GM12875 (cell line): ENCODE results near the gene FRYL.
A peak's percentile ranks its signal among the peaks of the same experiment; 100 is the strongest.

Experiments
- H3K4me3 ChIP-seq: one replicate; pipeline ENCODE4 v1.5.1; 2011; ENCODE audit warnings: low read depth, low read length, control low read depth
- TF ChIP-seq, protein P1 (sequence below): IDR thresholded peaks from 2 replicates; pipeline ENCODE4 v1.5.1; 2011; ENCODE audit warnings: low read depth, mild to moderate bottlenecking, control low read depth, inconsistent platforms, low read length, moderate library complexity, borderline replicate concordance; ENCODE audit not compliant: insufficient read depth

Gene FRYL

DNA sequence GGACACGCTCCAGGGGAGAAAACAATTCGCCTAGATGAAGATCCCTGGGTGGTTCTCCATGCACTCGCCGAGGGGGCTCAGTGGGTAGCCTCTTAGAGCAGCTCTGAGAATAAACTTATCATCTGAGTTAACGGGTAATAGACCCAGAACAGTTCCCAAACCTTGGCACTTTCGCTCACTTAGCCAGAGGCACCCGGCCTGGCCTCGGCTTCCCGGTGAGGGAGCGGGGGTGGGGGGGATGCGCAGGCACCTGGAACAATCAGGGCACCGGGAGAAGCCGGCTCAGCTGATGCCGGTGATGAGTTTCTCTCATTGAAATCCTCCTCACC lies 290.4 kb downstream of the FRYL start:
- H3K4me3 ChIP-seq: no peak overlapping the region
- TF ChIP-seq, protein P1, sequence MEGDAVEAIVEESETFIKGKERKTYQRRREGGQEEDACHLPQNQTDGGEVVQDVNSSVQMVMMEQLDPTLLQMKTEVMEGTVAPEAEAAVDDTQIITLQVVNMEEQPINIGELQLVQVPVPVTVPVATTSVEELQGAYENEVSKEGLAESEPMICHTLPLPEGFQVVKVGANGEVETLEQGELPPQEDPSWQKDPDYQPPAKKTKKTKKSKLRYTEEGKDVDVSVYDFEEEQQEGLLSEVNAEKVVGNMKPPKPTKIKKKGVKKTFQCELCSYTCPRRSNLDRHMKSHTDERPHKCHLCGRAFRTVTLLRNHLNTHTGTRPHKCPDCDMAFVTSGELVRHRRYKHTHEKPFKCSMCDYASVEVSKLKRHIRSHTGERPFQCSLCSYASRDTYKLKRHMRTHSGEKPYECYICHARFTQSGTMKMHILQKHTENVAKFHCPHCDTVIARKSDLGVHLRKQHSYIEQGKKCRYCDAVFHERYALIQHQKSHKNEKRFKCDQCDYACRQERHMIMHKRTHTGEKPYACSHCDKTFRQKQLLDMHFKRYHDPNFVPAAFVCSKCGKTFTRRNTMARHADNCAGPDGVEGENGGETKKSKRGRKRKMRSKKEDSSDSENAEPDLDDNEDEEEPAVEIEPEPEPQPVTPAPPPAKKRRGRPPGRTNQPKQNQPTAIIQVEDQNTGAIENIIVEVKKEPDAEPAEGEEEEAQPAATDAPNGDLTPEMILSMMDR: no peak

DNA sequence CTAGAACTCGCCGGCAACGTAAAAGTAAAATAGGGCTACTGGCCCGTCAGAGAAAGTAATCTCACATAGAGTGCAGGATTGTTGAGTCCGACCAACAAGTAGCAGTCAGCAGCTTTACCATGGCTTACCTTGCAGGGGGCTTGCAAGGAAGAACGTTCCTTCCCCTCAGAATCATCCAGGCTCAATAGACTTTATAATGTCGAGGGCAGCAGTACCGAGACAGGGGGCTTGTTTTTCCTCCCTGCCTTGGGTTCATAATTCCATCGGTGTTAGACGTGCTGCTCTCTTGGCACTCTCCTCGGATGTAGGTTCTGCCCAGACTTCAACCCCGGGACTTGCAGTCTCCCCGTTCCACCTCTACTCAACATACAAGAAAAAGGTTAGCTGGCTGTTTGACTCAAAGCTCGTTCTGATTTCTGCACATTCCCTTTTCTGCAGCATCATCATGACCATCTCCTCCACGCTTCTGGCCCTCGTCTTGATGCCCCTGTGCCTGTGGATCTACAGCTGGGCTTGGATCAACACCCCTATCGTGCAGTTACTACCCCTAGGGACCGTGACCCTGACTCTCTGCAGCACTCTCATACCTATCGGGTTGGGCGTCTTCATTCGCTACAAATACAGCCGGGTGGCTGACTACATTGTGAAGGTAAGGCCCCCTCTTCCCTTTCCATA lies 295.4 kb downstream of the FRYL start:
- H3K4me3 ChIP-seq: no peak overlapping the region
- TF ChIP-seq, protein P1: no peak

DNA sequence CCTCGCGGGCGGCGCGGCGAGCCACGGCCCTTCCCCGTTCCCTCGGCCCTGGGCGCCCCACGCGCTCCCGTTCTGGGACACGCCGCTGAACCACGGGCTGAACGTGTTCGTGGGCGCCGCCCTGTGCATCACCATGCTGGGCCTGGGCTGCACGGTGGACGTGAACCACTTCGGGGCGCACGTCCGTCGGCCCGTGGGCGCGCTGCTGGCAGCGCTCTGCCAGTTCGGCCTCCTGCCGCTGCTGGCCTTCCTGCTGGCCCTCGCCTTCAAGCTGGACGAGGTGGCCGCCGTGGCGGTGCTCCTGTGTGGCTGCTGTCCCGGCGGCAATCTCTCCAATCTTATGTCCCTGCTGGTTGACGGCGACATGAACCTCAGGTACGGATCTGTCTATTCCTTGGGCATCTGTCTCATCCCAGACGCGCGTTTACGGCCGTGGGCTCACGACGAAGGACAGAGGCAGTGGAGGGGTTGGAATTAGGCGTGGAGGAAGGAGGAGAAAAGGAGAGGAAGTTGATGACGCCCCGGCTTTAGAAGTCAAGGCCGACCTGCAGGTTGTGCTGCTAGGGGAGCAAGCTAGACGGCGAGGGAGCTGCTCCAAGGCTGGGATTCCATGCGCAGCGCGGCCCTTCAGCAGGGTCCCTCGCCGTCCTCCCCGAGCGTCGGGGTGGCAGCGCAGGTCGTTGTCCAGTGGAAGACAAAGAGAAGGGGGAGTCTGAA lies 296.1 kb downstream of the FRYL start:
- TF ChIP-seq, protein P1: no peak
- H3K4me3 ChIP-seq: no peak overlapping the region

DNA sequence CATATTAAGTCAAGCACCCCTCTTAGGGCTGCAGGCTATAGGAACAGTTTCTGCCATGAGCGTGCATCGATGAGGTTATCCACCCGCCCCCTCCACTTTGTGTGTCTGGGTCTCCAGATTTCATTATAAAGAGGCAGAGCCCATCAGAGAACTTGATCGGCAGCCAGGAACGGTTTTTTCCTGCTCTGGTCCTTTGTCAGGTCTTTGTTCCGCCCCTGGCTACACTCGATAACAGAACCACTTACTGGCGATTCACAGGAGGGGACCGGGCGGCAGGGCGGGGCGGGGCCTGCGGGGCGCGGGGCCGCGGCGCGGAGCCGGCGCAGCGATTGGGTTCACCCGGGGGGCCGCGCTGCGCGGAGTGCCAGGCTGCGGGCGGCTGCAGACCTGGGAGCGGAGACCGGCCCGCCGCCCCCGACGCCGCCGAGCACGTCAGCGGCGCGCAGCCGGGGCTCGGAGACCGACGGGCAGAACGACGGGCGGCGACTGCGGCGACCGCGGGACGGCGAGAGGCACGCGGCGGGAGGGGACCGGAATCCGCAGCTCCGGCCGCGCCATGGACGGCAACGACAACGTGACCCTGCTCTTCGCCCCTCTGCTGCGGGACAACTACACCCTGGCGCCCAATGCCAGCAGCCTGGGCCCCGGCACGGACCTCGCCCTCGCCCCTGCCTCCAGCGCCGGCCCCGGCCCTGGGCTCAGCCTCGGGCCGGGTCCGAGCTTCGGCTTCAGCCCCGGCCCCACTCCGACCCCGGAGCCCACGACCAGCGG lies 296.9 kb downstream of the FRYL start, which contains the start of gene SLC10A4:
TSS of gene SLC10A4 (plus strand) at position 338 of the 771 bp plus-strand sequence. CDS start at position 557, 219 bp downstream.
- TF ChIP-seq, protein P1: no peak
- peak within 1 kb of the TSS; percentile 32 for H3K4me3 ChIP-seq

DNA sequence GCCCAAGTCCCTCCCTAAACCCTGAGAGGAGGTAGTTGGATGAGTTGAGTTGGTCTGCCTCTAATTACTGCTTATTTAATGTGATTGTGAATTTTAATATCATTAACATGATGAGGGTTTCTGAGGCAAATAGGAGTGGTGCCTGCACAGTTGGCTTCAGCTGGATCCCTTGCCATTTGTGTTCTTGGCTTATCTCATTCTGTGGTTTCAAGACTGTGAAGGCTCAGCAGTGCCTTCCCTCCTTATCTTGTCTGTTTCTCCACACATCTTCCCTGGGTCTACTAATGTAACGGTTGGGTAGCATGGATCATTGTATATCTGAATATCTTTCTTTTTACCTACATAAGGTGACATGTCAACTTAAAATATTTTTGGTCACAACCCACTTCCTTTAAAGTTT lies 298.5 kb downstream of the FRYL start:
- TF ChIP-seq, protein P1: no peak
- H3K4me3 ChIP-seq: no peak overlapping the region

DNA sequence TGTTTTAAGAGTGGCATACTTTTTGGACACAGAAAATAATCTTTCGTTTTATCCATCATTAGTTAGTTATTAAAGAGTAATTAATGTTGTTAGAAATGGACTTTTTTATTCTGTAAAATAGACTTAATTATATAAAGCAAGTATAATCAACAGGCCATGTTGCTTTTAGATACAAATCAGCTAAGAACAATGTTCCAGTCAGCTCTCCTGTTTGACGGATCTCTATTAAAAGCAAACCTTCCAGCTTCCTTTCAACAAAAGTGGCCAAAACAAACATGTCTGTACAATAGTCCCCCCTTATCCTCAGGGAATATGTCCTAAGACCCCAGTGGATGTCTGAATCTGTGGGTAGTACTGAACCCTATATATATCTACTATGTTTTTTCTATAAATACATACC lies 301.8 kb downstream of the FRYL start:
- TF ChIP-seq, protein P1: no peak
- no peak overlapping the region for H3K4me3 ChIP-seq

DNA sequence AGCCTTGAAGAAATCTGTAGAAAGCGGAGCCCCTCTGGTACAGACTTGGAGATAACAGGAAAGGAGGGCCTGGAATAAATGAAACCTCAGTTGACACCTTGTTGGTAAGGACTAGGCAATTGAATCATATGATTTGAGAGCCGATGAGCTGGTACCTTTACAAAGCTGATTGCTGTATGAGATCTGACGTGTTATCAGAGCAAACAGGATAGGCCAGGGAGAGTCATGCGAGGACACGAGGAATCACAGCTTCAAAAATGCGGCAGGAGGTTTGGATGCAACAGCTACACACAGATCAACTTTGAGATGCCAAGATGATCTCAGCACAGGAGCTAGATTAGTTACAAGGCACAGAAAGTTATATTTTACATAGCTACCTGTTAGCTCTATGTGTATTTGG lies 304.3 kb downstream of the FRYL start:
- H3K4me3 ChIP-seq: no peak overlapping the region
- TF ChIP-seq, protein P1: no peak
